Erythroblast (primary cell): ENCODE results near the gene PLCH1.

Source experiments
- GATA1 ChIP-seq: IDR thresholded peaks from 2 replicates; pipeline ENCODE4 v1.6.1; 2011; ENCODE audit warnings: low read depth, mild to moderate bottlenecking, control low read depth, low read length, moderate library complexity
- POLR2A ChIP-seq: IDR thresholded peaks from 2 replicates; pipeline ENCODE4 v1.6.1; 2011; ENCODE audit warnings: mild to moderate bottlenecking, low read length

- no peak for TF ChIP-seq POLR2A
- no peak for TF ChIP-seq GATA1
Observed at GRCh38 chr3:155528579-155528978, 216.3 kb downstream of the PLCH1 start.
